H9 (cell line): Measurements from ENCODE around the gene CALHM4. TPM values are rescaled to one million over a fixed set of nuclear protein-coding genes. Genes with fewer than 3 reads are reported as not detected.

Experiments
- DNase-seq: peaks from one replicate; pipeline ENCODE4 v3.0.0-alpha.2; 2017
- H2AFZ ChIP-seq: one replicate; pipeline ENCODE4 v1.6.1; 2013; ENCODE audit warnings: mild to moderate bottlenecking, low read length, control low read depth, moderate library complexity
- H2AK5ac ChIP-seq: 2 replicates; pipeline ENCODE4 v1.6.1; 2013; ENCODE audit warnings: low read length, control low read depth, mixed read lengths; ENCODE audit not compliant: insufficient read length
- H2BK120ac ChIP-seq: one replicate; pipeline ENCODE4 v1.6.1; 2013; ENCODE audit warnings: low read depth, mild to moderate bottlenecking, low read length, control low read depth, inconsistent platforms; ENCODE audit not compliant: poor library complexity, severe bottlenecking
- H2BK12ac ChIP-seq: 2 replicates; pipeline ENCODE4 v1.6.1; 2013; ENCODE audit warnings: low read length, control low read depth, mixed read lengths, low read depth; ENCODE audit not compliant: insufficient read length
- H2BK15ac ChIP-seq: 2 replicates; pipeline ENCODE4 v1.6.1; 2013; ENCODE audit warnings: low read depth, low read length, control low read depth
- H2BK20ac ChIP-seq: one replicate; pipeline ENCODE4 v1.6.1; 2013; ENCODE audit warnings: low read depth, mild to moderate bottlenecking, low read length, control low read depth, inconsistent platforms; ENCODE audit not compliant: poor library complexity, severe bottlenecking
- H2BK5ac ChIP-seq: 2 replicates; pipeline ENCODE4 v1.6.1; 2013; ENCODE audit warnings: low read length, control low read depth, mixed read lengths; ENCODE audit not compliant: insufficient read length
- H3K14ac ChIP-seq: 2 replicates; pipeline ENCODE4 v1.6.1; 2013; ENCODE audit warnings: low read length, control low read depth; ENCODE audit not compliant: insufficient read depth
- H3K18ac ChIP-seq: 2 replicates; pipeline ENCODE4 v1.6.1; 2013; ENCODE audit warnings: low read depth, mild to moderate bottlenecking, mixed read lengths, low read length, control low read depth; ENCODE audit not compliant: insufficient read length
- H3K23ac ChIP-seq: 2 replicates; pipeline ENCODE4 v1.6.1; 2013; ENCODE audit warnings: low read length, control low read depth, mixed read lengths, low read depth; ENCODE audit not compliant: insufficient read length
- H3K23me2 ChIP-seq: 2 replicates; pipeline ENCODE4 v1.6.1; 2013; ENCODE audit warnings: low read depth, mild to moderate bottlenecking, mixed read lengths, low read length, control low read depth; ENCODE audit not compliant: insufficient read length, poor library complexity, severe bottlenecking
- H3K27ac ChIP-seq: 2 replicates; pipeline ENCODE4 v1.5.1; 2013; ENCODE audit warnings: low read length, control low read depth, mixed read lengths, low read depth; ENCODE audit not compliant: insufficient read length
- H3K27me3 ChIP-seq: 2 replicates; pipeline ENCODE4 v1.6.1; 2013; ENCODE audit warnings: low read length, control low read depth, inconsistent platforms; ENCODE audit not compliant: insufficient read depth
- H3K4ac ChIP-seq: 2 replicates; pipeline ENCODE4 v1.6.1; 2013; ENCODE audit warnings: low read depth, mild to moderate bottlenecking, control low read depth, inconsistent platforms, low read length, moderate library complexity
- H3K4me1 ChIP-seq: 2 replicates; pipeline ENCODE4 v1.6.1; 2013; ENCODE audit warnings: low read length, control low read depth, inconsistent platforms; ENCODE audit not compliant: insufficient read depth
- H3K4me2 ChIP-seq: 2 replicates; pipeline ENCODE4 v1.6.1; 2013; ENCODE audit warnings: low read length, control low read depth, mixed read lengths; ENCODE audit not compliant: insufficient read length, insufficient read depth
- H3K56ac ChIP-seq: 2 replicates; pipeline ENCODE4 v1.6.1; 2013; ENCODE audit warnings: low read depth, mild to moderate bottlenecking, mixed read lengths, low read length, control low read depth; ENCODE audit not compliant: insufficient read length
- H3K79me1 ChIP-seq: 2 replicates; pipeline ENCODE4 v1.6.1; 2013; ENCODE audit warnings: low read depth, mild to moderate bottlenecking, moderate library complexity, low read length, control low read depth, inconsistent platforms; ENCODE audit not compliant: insufficient read depth, poor library complexity, severe bottlenecking
- H3K79me2 ChIP-seq: 2 replicates; pipeline ENCODE4 v1.6.1; 2013; ENCODE audit warnings: low read length, control low read depth, inconsistent platforms; ENCODE audit not compliant: insufficient read depth
- H3K9ac ChIP-seq: 2 replicates; pipeline ENCODE4 v1.6.1; 2013; ENCODE audit warnings: low read length, control low read depth, mixed read lengths; ENCODE audit not compliant: insufficient read length; ENCODE audit errors: extremely low read depth
- H3K9me3 ChIP-seq: one replicate; pipeline ENCODE4 v1.6.1; 2013; ENCODE audit warnings: low read depth, low read length, inconsistent platforms; ENCODE audit not compliant: control insufficient read depth
- H3T11ph ChIP-seq: one replicate; pipeline ENCODE4 v1.6.1; 2013; ENCODE audit warnings: mild to moderate bottlenecking, low read length, control low read depth, inconsistent platforms
- H4K20me1 ChIP-seq: one replicate; pipeline ENCODE4 v1.6.1; 2013; ENCODE audit not compliant: control insufficient read depth, insufficient read length, insufficient read depth
- H4K5ac ChIP-seq: 2 replicates; pipeline ENCODE4 v1.6.1; 2013; ENCODE audit warnings: low read depth, mild to moderate bottlenecking, mixed read lengths, low read length, control low read depth; ENCODE audit not compliant: insufficient read length
- H4K8ac ChIP-seq: replicated peaks from 2 replicates; pipeline ENCODE4 v1.6.1; 2013; ENCODE audit warnings: low read length, control low read depth, mixed read lengths, low read depth; ENCODE audit not compliant: insufficient read length
- H4K91ac ChIP-seq: 2 replicates; pipeline ENCODE4 v1.6.1; 2013; ENCODE audit warnings: low read depth, mild to moderate bottlenecking, moderate library complexity, mixed read lengths, low read length, control low read depth; ENCODE audit not compliant: insufficient read length
- H3K27ac Mint-ChIP-seq, 3 experiments: 2 replicates in 2 of 3; 3 replicates in 1 of 3; pipeline ENCODE4 v1.8.0; 2020 to 2021; ENCODE audit warnings: mixed read lengths in 3 of 3, mild to moderate bottlenecking in 1 of 3, moderate library complexity in 1 of 3
- H3K27me3 Mint-ChIP-seq: 2 replicates; pipeline ENCODE4 v1.8.0; 2021; ENCODE audit warnings: low read depth, mild to moderate bottlenecking, moderate library complexity, mixed read lengths
- H3K36me3 Mint-ChIP-seq, 3 experiments: 2 replicates in 2 of 3; 3 replicates in 1 of 3; pipeline ENCODE4 v1.8.0; 2020 to 2021; ENCODE audit warnings: low read depth in 3 of 3, mixed read lengths in 3 of 3; ENCODE audit not compliant: insufficient read depth in 1 of 3
- H3K4me1 Mint-ChIP-seq, 2 experiments: 2 replicates each; pipeline ENCODE4 v1.8.0; 2020; ENCODE audit warnings: mixed read lengths in 2 of 2
- H3K4me3 Mint-ChIP-seq, 2 experiments: 2 replicates in 1 of 2; 3 replicates in 1 of 2; pipeline ENCODE4 v1.8.0; 2020 to 2021; ENCODE audit warnings: mild to moderate bottlenecking in 2 of 2, mixed read lengths in 2 of 2, moderate library complexity in 1 of 2
- H3K9me3 Mint-ChIP-seq, 2 experiments: 2 replicates in 1 of 2; 3 replicates in 1 of 2; pipeline ENCODE4 v1.8.0; 2020; ENCODE audit warnings: mild to moderate bottlenecking in 2 of 2, mixed read lengths in 2 of 2, moderate library complexity in 1 of 2
- CTCF ChIP-seq: fragments of 200-600 bp; sonication (generic); conservative IDR thresholded peaks from 3 replicates; pipeline ENCODE4 v1.8.0; 2021; ENCODE audit warnings: antibody characterized with exemption, mild to moderate bottlenecking
- total RNA-seq: library from RNA; stranded (reverse); gene quantifications from 2 replicates; pipeline ENCODE4 v1.2.1, GENCODE V29; 2021

CALHM4 gene
- total RNA-seq, 1 experiment from 2014 or later: not detected

GRCh38 chr6:116578335-116578734 lies 24.8 kb downstream of the CALHM4 start:
- Histone ChIP-seq H4K91ac (no peak overlapping the region), H3T11ph (no peak overlapping the region), H3K23me2 (no peaks in the 10 kb centered on the region), H2BK20ac (no peak overlapping the region), H3K14ac (no peak overlapping the region), H2AK5ac (no peak overlapping the region), H3K27ac (no peak overlapping the region), H3K79me2 (peaks cover 4% of the 10 kb centered on the region; the same call in 1 of the 2 replicates), H3K27me3 (no peaks in the 10 kb centered on the region), H2AFZ (no peak overlapping the region), H3K79me1 (no peaks in the 10 kb centered on the region), H2BK5ac (no peak overlapping the region), H3K4me2 (no peak overlapping the region), H3K9ac (no peak overlapping the region), H3K18ac (no peak overlapping the region), H3K4ac (no peak overlapping the region), H4K8ac (no peak overlapping the region), H2BK12ac (no peak overlapping the region), H4K20me1 (no peaks in the 10 kb centered on the region), H3K56ac (no peak overlapping the region), H3K4me1 (no peaks in the 10 kb centered on the region), H2BK120ac (no peak overlapping the region), H4K5ac (no peak overlapping the region), H3K23ac (no peak overlapping the region), H3K9me3 (no peaks in the 10 kb centered on the region), H2BK15ac (no peak overlapping the region)
- DNase-seq: no peak
- H3K4me3 Mint-ChIP-seq: no peak overlapping the region
- H3K27ac Mint-ChIP-seq: no peak overlapping the region
- H3K36me3 Mint-ChIP-seq: peaks cover 0 to 34% (median 0%) of the 10 kb centered on the region in 3 experiments; a peak in 3 of 7 replicates
- no peaks in the 10 kb centered on the region for H3K4me1 Mint-ChIP-seq
- no peak for TF ChIP-seq CTCF
- no peaks in the 10 kb centered on the region for H3K9me3 Mint-ChIP-seq
- no peaks in the 10 kb centered on the region for H3K27me3 Mint-ChIP-seq
